SK-N-SH (cell line): ENCODE results near the gene EMP1. TPM values are rescaled to one million over a fixed set of nuclear protein-coding genes. Genes with fewer than 3 reads are reported as not detected.

Experiments
- CTCF ChIA-PET: fragments of 300-600, 350-600 bp; formaldehyde crosslinking; extraction: SDS; loops from one replicate; lab custom pipeline; 2021; lab: Yijun Ruan, JAX
- POLR2A ChIA-PET: fragments of 350-600 bp; sonication (Branson Sonifier 250); formaldehyde crosslinking; extraction: SDS; loops from one replicate; lab custom pipeline; 2020; ENCODE audit warnings: antibody characterized with exemption, inconsistent platforms; lab: Yijun Ruan, JAX
- DNase-seq: peaks from one replicate; pipeline ENCODE4 v3.0.0; 2012
- H2AFZ ChIP-seq: fragments of 200-600 bp; sonication (generic); 2 replicates; pipeline ENCODE4 v1.8.1; 2016; ENCODE audit warnings: antibody characterized with exemption, mild to moderate bottlenecking, low read depth
- H3F3A ChIP-seq: fragments of 200-600 bp; sonication (generic); replicated peaks from 2 replicates; pipeline ENCODE3; 2016; ENCODE audit warnings: antibody characterized with exemption, mild to moderate bottlenecking; ENCODE audit not compliant: insufficient read depth
- H3K27ac ChIP-seq, 2 experiments: fragments of 200-500 bp in 1 of 2; fragments of 200-600 bp in 1 of 2; sonication (Bioruptor generic) in 1 of 2; sonication (generic), shearing (Covaris generic) in 1 of 2; 2 replicates each; pipeline versions ENCODE4 v1.5.1 to v1.6.1; 2014 to 2016; ENCODE audit warnings: low read depth in 2 of 2, inconsistent platforms in 1 of 2, low read length in 1 of 2, mild to moderate bottlenecking in 1 of 2, mixed read lengths in 1 of 2
- H3K27me3 ChIP-seq: fragments of 200-600 bp; sonication (generic), shearing (Covaris generic); 2 replicates; pipeline ENCODE4 v1.6.1; 2016; ENCODE audit warnings: mixed run types; ENCODE audit not compliant: insufficient read depth
- H3K36me3 ChIP-seq, 2 experiments: fragments of 200-500 bp in 1 of 2; fragments of 200-600 bp in 1 of 2; sonication (Bioruptor generic) in 1 of 2; sonication (generic) in 1 of 2; replicated peaks in 1 of 2; 2 replicates each; pipeline versions ENCODE3 to v1.5.1; 2014 to 2016; ENCODE audit warnings: low read length in 1 of 2, mild to moderate bottlenecking in 1 of 2; ENCODE audit not compliant: insufficient read depth in 2 of 2, control insufficient read depth in 1 of 2
- H3K4me1 ChIP-seq, 2 experiments: fragments of 200-500 bp in 1 of 2; fragments of 200-600 bp in 1 of 2; sonication (Bioruptor generic) in 1 of 2; sonication (generic), shearing (Covaris generic) in 1 of 2; 2 replicates each; pipeline versions ENCODE4 v1.5.1 to v1.6.1; 2014 to 2016; ENCODE audit warnings: low read depth in 1 of 2, low read length in 1 of 2, mixed run types in 1 of 2; ENCODE audit not compliant: insufficient read depth in 2 of 2, control insufficient read depth in 1 of 2
- H3K4me2 ChIP-seq: fragments of 200-600 bp; sonication (generic), shearing (Covaris generic); 2 replicates; pipeline ENCODE4 v1.6.1; 2017; ENCODE audit warnings: mixed run types
- H3K4me3 ChIP-seq, 2 experiments: fragments of 200-500 bp in 1 of 2; fragments of 200-600 bp in 1 of 2; sonication (Bioruptor generic) in 1 of 2; sonication (generic), shearing (Covaris generic) in 1 of 2; 2 replicates each; pipeline versions ENCODE4 v1.5.1 to v1.8.1; 2014 to 2016; ENCODE audit warnings: low read depth in 2 of 2, inconsistent platforms in 1 of 2, low read length in 1 of 2, mild to moderate bottlenecking in 1 of 2, mixed read lengths in 1 of 2, moderate library complexity in 1 of 2
- H3K79me2 ChIP-seq: fragments of 200-600 bp; sonication (generic); 2 replicates; pipeline ENCODE4 v1.8.1; 2017; ENCODE audit warnings: mild to moderate bottlenecking; ENCODE audit not compliant: insufficient read depth
- H3K9ac ChIP-seq: fragments of 200-600 bp; sonication (generic); 2 replicates; pipeline ENCODE4 v1.6.1; 2017; ENCODE audit warnings: mixed run types
- H3K9me2 ChIP-seq: fragments of 200-600 bp; sonication (generic); 2 replicates; pipeline ENCODE4 v1.6.1; 2017; ENCODE audit warnings: mixed run types
- H3K9me3 ChIP-seq: fragments of 200-600 bp; sonication (generic); 2 replicates; pipeline ENCODE4 v1.6.1; 2017; ENCODE audit warnings: mixed run types, mild to moderate bottlenecking, moderate library complexity
- H4K20me1 ChIP-seq: fragments of 200-600 bp; sonication (generic); 2 replicates; pipeline ENCODE4 v1.6.1; 2017; ENCODE audit warnings: mild to moderate bottlenecking, mixed run types; ENCODE audit not compliant: insufficient read depth
- CHD2 ChIP-seq: fragments of 150-350 bp; IDR thresholded peaks from 2 replicates; pipeline ENCODE4 v1.6.1; 2018; ENCODE audit warnings: low read length; ENCODE audit not compliant: partially characterized antibody
- ELF1 ChIP-seq: IDR thresholded peaks from 2 replicates; pipeline ENCODE4 v1.4.0; 2012
- FOSL2 ChIP-seq: IDR thresholded peaks from 2 replicates; pipeline ENCODE4 v1.4.0; 2012; ENCODE audit warnings: low read depth, mild to moderate bottlenecking, moderate library complexity, borderline replicate concordance
- IRF3 ChIP-seq: fragments of 150-350 bp; IDR thresholded peaks from 2 replicates; pipeline ENCODE4 v1.6.1; 2016; ENCODE audit warnings: mild to moderate bottlenecking, low read depth, low read length
- MEF2A ChIP-seq: IDR thresholded peaks from 2 replicates; pipeline ENCODE4 v1.4.0; 2012; ENCODE audit warnings: low read depth, borderline replicate concordance
- RCOR1 ChIP-seq: fragments of 150-350 bp; IDR thresholded peaks from 2 replicates; pipeline ENCODE4 v1.6.1; 2017; ENCODE audit warnings: antibody characterized with exemption, low read length
- RXRA ChIP-seq: IDR thresholded peaks from 2 replicates; pipeline ENCODE4 v1.4.0; 2012; ENCODE audit warnings: low read depth, mild to moderate bottlenecking, borderline replicate concordance
- SMC3 ChIP-seq: IDR thresholded peaks from 2 replicates; pipeline ENCODE4 v1.6.1; 2012; ENCODE audit warnings: low read depth, low read length, improper control_type of control experiment
- TEAD4 ChIP-seq: IDR thresholded peaks from 2 replicates; pipeline ENCODE4 v1.4.0; 2012; ENCODE audit warnings: mild to moderate bottlenecking, borderline replicate concordance; ENCODE audit not compliant: insufficient read depth
- USF2 ChIP-seq: fragments of 150-350 bp; IDR thresholded peaks from 2 replicates; pipeline ENCODE4 v1.6.1; 2017; ENCODE audit warnings: antibody characterized with exemption, low read length, low read depth, borderline replicate concordance
- ZBTB33 ChIP-seq: IDR thresholded peaks from 2 replicates; pipeline ENCODE4 v1.4.0; 2012; ENCODE audit warnings: low read depth, borderline replicate concordance
- WGBS: methylation state at CpG from one replicate; pipeline ENCODE4 v1.1.6; 2017; ENCODE audit warnings: low lambda C conversion rate; 5-methylcytosine and 5-hydroxymethylcytosine counted together
- polyA plus RNA-seq, 3 experiments: library from polyadenylated mRNA; depleted of rRNA; stranded (reverse); fragments of >200 nt; gene quantifications; 2 replicates each; pipeline ENCODE4 v1.2.3, GENCODE V29; 2012
- TF ChIP-seq, protein P1 (sequence below): fragments of 200-600 bp; sonication (generic); IDR thresholded peaks from 2 replicates; pipeline ENCODE4 v1.6.1; 2017; ENCODE audit warnings: antibody characterized with exemption, mild to moderate bottlenecking, moderate library complexity
- TF ChIP-seq, protein P2 (sequence below): IDR thresholded peaks from 2 replicates; pipeline ENCODE4 v1.4.0; 2012; ENCODE audit warnings: low read depth

EMP1 gene
- polyA plus RNA-seq, 1 of the 3 experiments (the other 2 are of a cell fraction): 67.4 TPM

GRCh38 chr12:13149411-13149810, 47.1 kb upstream of the EMP1 start:
- no peaks in the 10 kb centered on the region for H3K36me3 ChIP-seq
- no peaks in the 10 kb centered on the region for H3F3A ChIP-seq
- H3K4me1 ChIP-seq: peaks cover 0 to 6% of the 10 kb centered on the region in 2 experiments; a peak in 1 of 4 replicates
- H3K27me3 ChIP-seq: no peaks in the 10 kb centered on the region
- no peak overlapping the region for H3K4me3 ChIP-seq
- no peak for TF ChIP-seq RCOR1
- no peak for TF ChIP-seq RXRA
- no peak for TF ChIP-seq ELF1
- TF ChIP-seq MEF2A: no peak
- TF ChIP-seq CHD2: no peak
- TF ChIP-seq TEAD4: no peak
- TF ChIP-seq, protein P1, sequence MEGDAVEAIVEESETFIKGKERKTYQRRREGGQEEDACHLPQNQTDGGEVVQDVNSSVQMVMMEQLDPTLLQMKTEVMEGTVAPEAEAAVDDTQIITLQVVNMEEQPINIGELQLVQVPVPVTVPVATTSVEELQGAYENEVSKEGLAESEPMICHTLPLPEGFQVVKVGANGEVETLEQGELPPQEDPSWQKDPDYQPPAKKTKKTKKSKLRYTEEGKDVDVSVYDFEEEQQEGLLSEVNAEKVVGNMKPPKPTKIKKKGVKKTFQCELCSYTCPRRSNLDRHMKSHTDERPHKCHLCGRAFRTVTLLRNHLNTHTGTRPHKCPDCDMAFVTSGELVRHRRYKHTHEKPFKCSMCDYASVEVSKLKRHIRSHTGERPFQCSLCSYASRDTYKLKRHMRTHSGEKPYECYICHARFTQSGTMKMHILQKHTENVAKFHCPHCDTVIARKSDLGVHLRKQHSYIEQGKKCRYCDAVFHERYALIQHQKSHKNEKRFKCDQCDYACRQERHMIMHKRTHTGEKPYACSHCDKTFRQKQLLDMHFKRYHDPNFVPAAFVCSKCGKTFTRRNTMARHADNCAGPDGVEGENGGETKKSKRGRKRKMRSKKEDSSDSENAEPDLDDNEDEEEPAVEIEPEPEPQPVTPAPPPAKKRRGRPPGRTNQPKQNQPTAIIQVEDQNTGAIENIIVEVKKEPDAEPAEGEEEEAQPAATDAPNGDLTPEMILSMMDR: no peak
- TF ChIP-seq IRF3: no peak
- TF ChIP-seq ZBTB33: no peak
- TF ChIP-seq SMC3: no peak
- no peak for TF ChIP-seq USF2
- TF ChIP-seq, protein P2, sequence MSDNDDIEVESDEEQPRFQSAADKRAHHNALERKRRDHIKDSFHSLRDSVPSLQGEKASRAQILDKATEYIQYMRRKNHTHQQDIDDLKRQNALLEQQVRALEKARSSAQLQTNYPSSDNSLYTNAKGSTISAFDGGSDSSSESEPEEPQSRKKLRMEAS: no peak
- no peak for TF ChIP-seq FOSL2
- WGBS: 56% methylated on average over 4 of the region's 4 CpGs
- no peaks in the 10 kb centered on the region for H3K9me3 ChIP-seq
- ChIA-PET CTCF (interaction anchor here (0.7 to 1.3 kb wide), 2 partner anchors 63 to 229 kb away, joined by 3 to 4 read pairs; no protein-coding TSS in a partner anchor), POLR2A (no interaction called here)
- no peaks in the 10 kb centered on the region for H3K9me2 ChIP-seq
- H4K20me1 ChIP-seq: no peaks in the 10 kb centered on the region
- no peak overlapping the region for H2AFZ ChIP-seq
- DNase-seq: no peak
- H3K4me2 ChIP-seq: no peak overlapping the region
- H3K79me2 ChIP-seq: no peaks in the 10 kb centered on the region
- H3K9ac ChIP-seq: no peak overlapping the region
- no peak overlapping the region for H3K27ac ChIP-seq
